Measurements from ENCODE around the gene KRTAP10-4. TPM values are rescaled to one million over a fixed set of nuclear protein-coding genes. Genes with fewer than 3 reads are reported as not detected.
"Not testable (repeated sequence)": the region's sequence is repeated elsewhere in the genome, so short reads cannot be mapped to it uniquely, and the experiment has no call there.

The KRTAP10-4 gene
- polyA plus RNA-seq, 2 of the 4 experiments (the other 2 are of a cell fraction), result not detected

DNA sequence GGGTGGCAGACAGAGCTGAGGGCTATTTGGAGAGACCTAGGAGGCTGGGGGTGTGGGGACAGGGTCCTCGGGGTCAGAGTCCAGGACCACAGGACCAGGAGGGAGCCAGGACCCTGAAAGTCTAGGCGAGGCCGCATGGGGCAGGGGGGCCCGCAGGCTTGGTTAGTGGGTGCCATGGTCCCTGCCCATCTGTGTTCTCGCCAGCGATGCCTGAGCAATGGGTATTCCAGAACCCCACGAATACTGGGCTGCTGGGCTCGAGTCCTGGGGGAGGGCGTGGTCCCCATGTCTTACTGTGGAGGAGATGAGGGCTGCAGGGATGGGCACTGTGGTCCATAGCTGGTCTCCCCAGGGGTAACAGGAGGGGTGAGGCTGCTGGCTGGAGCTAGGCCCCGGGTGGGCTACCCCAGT, 16.8 kb downstream of the KRTAP10-4 start:
- ChIA-PET POLR2A (no interaction called here), CTCF (no interaction called here)
- WGBS (ENCODE audit: missing lambda C conversion rate), result 63% methylated on average over 5 of the region's 10 CpGs
- H3K4me2 ChIP-seq, result no peak overlapping the region
- DNase-seq (ENCODE audit: low read depth in 1 of 2, low spot score in 1 of 2), result no peak
- H3K9me3 ChIP-seq, result no peaks in the 10 kb centered on the region
- TF ChIP-seq NR3C1 (IDR thresholded peaks at IDR 0.05), result no peak
- TF ChIP-seq TFCP2L1 (CRISPR knock-in tag; IDR thresholded peaks at IDR 0.05), result no peak
- no peak overlapping the region for H3K4me3 ChIP-seq
- no peak for FAIRE-seq
- ATAC-seq, result no peak
- no peaks in the 10 kb centered on the region for H3K4me1 ChIP-seq
- H3K27ac ChIP-seq, result no peak overlapping the region

DNA sequence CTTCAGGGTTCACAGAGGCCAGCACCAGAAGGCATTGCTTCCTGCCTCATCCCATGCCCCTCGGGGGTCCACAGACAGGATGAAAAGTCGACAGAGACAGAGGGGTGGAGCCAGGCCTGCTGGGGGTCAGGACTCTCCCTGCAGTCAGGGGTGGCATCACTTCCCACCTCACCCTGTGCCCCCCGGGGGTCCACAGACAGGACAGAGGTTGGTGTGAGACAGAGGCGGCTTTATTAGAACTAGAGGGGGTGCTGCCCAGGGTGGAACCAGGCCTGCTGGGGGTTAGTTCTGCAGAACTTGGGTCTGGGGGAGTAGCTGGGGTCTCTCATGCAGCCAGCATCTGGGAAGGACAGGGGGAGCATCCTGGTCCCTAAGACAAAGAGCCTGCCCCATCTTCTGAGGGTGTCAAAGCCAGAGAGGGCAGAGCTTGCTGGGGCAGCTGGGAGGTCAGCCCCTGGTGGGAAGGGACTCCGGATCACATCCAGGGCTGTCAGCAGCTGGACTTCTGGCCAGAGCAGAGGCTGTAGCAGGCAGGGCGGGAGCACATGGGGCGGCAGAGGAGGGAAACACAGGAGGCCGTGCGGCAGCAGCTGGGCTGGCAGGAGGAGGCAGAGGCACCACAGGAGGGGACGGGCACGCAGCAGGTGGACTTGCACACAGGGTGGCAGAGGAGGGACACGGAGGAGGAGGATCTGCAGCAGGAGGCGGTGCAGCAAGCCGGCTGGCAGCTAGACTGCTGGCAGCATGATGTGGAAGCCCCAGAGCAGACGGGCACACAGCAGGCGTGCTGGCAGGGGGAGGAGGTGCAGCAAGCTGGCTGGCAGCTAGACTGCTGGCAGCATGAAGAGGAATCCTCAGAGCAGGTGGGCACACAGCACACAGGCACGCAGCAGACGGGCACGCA, 17.6 kb downstream of the KRTAP10-4 start:
- H3K27ac ChIP-seq; POLR2A ChIA-PET; CTCF ChIA-PET; H3K4me3 ChIP-seq; H3K9me3 ChIP-seq; DNase-seq (ENCODE audit: low read depth in 1 of 2, low spot score in 1 of 2); FAIRE-seq; H3K4me1 ChIP-seq; H3K4me2 ChIP-seq: not testable (repeated sequence)
- 74% methylated on average over 13 of the region's 19 CpGs for WGBS (ENCODE audit: missing lambda C conversion rate)
- peak in 1 of 2 experiments; percentile 42; a peak in 2 of 6 replicates for ATAC-seq

DNA sequence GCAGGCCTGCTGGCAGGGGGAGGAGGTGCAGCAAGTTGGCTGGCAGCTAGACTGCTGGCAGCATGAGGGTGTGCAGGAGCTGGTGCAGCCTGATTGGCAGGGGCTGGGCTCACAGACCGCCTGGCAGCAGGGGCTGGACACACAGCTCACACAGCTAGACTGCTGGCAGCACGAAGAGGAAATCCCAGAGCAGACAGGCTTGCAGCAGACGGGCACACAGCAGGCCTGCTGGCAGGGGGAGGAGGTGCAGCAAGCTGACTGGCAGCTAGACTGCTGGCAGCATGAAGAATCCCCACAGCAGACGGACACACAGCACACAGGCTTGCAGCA, 18.2 kb downstream of the KRTAP10-4 start:
- ATAC-seq; H3K4me2 ChIP-seq; H3K9me3 ChIP-seq; H3K4me3 ChIP-seq; FAIRE-seq; H3K4me1 ChIP-seq; CTCF ChIA-PET; POLR2A ChIA-PET; DNase-seq (ENCODE audit: low read depth in 1 of 2, low spot score in 1 of 2); H3K27ac ChIP-seq: not testable (repeated sequence)
- WGBS (ENCODE audit: missing lambda C conversion rate), result 20% methylated on average over 1 of the region's 4 CpGs

DNA sequence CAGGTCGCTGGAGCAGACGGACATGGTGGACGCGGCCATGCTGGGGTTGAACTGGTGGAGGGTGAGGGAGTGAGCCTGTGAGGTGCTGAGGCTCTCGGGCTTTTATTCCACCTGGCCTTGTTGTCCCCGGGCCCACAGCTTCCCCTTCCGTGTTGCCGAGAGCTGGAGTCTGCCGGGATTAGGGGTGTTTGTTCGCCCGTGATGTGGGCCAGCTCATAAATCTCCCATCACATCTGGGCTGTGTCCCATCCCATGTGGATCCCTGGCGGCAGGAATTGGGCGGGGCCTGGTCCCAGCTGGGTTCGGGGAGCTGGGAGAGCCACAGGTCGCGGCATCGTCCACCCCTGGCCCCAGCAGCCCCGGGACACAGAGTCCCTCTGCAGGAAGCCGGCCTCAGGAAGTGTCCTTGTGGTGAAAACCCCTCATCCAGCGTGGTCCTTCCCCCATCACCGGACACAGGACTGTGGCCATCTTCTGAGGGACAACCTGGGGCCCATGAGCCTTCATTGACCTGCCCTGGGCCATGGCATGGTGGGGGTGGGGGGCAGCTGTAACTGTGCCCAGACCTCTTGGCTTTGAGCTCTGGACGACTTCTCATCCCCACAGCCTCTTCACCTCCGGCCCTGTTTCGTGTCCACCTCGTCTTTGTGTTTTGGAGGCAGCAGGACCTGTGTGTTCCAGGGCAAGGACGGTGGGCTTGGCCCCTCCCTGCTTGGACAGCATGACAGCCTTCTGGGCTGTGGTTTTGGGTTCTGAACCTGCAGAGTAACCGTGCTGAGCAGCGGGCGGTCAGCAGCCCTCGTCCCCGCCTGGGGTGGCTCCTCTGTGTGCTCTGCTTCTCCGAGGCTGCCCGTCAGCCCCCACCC, 19.1 kb downstream of the KRTAP10-4 start, which contains the start of gene KRTAP10-6:
KRTAP10-6 (minus strand) TSS at position 60 of the 866 bp plus-strand sequence; CDS start at position 39, 21 bp downstream.
- ChIA-PET CTCF (interaction anchor here (1.1 kb wide), 1 partner anchor 12 kb away, joined by 3 read pairs; the partner anchor contains the start of gene KRTAP10-5), POLR2A (no interaction called here)
- Histone ChIP-seq H3K4me3 (no peak within 1 kb of the TSS), H3K9me3 (no peaks in the 10 kb centered on the region), H3K4me1 (no peaks in the 10 kb centered on the region), H3K27ac (no peak within 1 kb of the TSS), H3K4me2 (no peak within 1 kb of the TSS)
- 71% methylated on average over 16 of the region's 33 CpGs for WGBS (ENCODE audit: missing lambda C conversion rate)
- ATAC-seq (no peak), FAIRE-seq (no peak), DNase-seq (ENCODE audit: low read depth in 1 of 2, low spot score in 1 of 2) (no peak)
- no peak for TF ChIP-seq CEBPB (IDR thresholded peaks at IDR 0.05)

DNA sequence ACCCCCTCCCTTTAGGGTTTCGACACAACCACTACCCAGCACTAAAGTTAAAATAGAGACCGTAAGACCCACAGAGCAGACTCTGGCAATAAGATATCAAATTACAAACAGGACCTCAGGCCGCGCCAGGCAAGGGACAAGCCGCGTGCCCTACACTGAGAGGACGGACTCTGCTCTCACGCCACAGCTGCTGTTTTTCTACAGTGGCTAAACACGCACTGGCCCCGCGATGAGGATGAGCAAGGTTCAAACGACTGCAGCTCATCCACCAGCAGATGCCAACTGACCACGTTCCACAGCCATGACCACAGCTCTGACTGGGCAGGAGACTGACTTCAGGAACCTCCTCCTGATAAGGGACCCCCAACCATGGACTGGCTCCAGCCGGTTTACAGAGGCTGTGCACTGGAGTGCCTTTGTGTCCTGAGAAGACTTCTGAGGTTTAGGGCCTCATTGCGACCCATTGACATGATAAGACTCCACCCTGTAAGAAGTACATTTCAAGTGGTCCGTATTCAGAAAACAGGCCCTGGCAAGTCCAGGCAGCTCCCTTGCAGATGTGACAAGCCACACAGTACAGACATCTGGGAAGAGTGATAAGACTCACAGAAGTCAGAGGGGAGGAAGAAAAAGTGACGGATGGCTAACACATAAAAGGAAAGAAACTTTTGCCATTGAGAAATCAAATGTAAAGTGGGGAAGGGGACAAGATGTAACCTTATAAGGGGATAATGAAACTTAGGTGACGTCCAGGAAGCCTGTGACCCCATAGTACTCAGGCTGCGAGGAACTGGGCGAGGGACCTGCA, 20.3 kb downstream of the KRTAP10-4 start:
- TF ChIP-seq SMC3 (IDR thresholded peaks at IDR 0.05) (no peak), POLR2AphosphoS2 (conservative IDR thresholded peaks at IDR 0.05; ENCODE audit: low read length) (no peak), EHMT2 (IDR thresholded peaks at IDR 0.05; ENCODE audit: low read depth) (no peak), EHF (CRISPR knock-in tag; IDR thresholded peaks at IDR 0.05) (no peak), TFCP2L1 (CRISPR knock-in tag; IDR thresholded peaks at IDR 0.05) (no peak), ESRRA (IDR thresholded peaks at IDR 0.05; ENCODE audit: borderline replicate concordance, low read length) (no peak)
- TF ChIP-seq, protein P1, sequence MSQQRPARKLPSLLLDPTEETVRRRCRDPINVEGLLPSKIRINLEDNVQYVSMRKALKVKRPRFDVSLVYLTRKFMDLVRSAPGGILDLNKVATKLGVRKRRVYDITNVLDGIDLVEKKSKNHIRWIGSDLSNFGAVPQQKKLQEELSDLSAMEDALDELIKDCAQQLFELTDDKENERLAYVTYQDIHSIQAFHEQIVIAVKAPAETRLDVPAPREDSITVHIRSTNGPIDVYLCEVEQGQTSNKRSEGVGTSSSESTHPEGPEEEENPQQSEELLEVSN (IDR thresholded peaks at IDR 0.05; ENCODE audit: borderline replicate concordance, low read depth), result no peak
- TF ChIP-seq, protein P2, sequence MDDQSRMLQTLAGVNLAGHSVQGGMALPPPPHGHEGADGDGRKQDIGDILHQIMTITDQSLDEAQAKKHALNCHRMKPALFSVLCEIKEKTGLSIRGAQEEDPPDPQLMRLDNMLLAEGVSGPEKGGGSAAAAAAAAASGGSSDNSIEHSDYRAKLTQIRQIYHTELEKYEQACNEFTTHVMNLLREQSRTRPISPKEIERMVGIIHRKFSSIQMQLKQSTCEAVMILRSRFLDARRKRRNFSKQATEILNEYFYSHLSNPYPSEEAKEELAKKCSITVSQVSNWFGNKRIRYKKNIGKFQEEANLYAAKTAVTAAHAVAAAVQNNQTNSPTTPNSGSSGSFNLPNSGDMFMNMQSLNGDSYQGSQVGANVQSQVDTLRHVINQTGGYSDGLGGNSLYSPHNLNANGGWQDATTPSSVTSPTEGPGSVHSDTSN (IDR thresholded peaks at IDR 0.05), result no peak
- Histone ChIP-seq H3K4me3 (no peak overlapping the region), H3K4me1 (no peaks in the 10 kb centered on the region), H3K9me3 (no peaks in the 10 kb centered on the region), H3K4me2 (no peak overlapping the region), H3K27ac (no peak overlapping the region)
- ChIA-PET POLR2A (no interaction called here), CTCF (interaction anchor here (0.8 kb wide), 1 partner anchor 9 kb away, joined by 3 read pairs; no protein-coding TSS in a partner anchor)
- 86% methylated on average over 14 of the region's 20 CpGs for WGBS (ENCODE audit: missing lambda C conversion rate)
- no peak for DNase-seq (ENCODE audit: low read depth in 1 of 2, low spot score in 1 of 2)
- ATAC-seq, result no peak
- FAIRE-seq, result no peak

All from A549 (cell line).